GM18505 (cell line): ENCODE results near the gene SRSF4.
A peak's percentile ranks its signal among the peaks of the same experiment; 100 is the strongest.
"Not testable (repeated sequence)": the region's sequence is repeated elsewhere in the genome, so short reads cannot be mapped to it uniquely, and the experiment has no call there.

Experiments
- ATAC-seq: cut with Tn5 transposase; IDR thresholded peaks from one replicate; pipeline ENCODE4 v1.9.1; 2021; ENCODE audit not compliant: unreplicated experiment
- POLR2A ChIP-seq: IDR thresholded peaks from 4 replicates; pipeline ENCODE4 v1.6.1; 2011; ENCODE audit warnings: borderline replicate concordance; ENCODE audit not compliant: insufficient read depth, insufficient read length; ENCODE audit errors: extremely low read depth

The SRSF4 gene

DNA sequence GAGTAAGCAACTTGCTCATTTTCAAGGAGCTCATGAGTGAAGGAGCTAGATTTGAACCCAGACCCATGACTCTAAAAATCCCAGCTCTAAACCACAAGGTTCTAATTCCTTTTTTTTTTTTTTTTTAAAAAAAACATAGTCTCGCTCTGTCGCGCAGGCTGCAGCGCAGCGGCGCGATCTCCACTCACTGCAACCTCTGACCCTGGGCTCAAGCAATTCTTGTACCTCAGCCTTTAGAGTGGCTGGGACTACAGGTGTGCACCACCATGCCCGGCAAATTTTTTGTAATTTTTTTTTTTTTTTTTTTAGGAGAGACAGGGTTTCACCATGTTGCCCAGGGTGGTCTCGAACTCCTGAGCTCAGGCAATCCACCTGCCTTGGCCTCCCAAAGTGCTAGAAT lies 13.8 kb downstream of the SRSF4 start:
- ATAC-seq = no peak
- no peak for TF ChIP-seq POLR2A

DNA sequence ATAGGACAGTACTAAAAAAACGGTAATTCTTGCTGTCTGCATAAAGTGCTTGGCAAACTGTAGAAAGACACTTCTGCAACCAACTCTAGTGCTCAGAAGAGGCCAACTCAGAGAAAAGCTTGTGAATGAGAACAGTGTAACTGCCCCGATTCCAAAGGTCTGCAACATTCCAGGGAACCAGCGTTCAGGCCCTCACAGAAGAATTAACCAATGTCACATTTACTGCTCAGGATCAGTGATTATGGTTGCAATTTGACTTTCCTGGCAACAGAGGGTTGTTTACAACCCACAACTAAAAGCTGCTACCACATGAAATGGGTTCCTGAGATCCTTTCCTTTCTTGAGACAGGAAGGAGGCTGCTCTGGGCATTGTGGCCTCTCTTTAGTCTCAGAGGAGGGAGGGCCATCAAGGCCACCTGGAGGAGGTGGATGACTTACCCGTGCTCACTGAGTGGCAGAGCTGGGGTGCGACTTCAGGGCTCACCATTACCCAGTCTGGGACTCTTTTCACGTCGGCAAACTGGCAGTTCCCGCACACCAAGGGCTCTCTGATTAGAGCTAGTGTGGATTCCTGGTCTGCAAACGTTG lies 15.3 kb downstream of the SRSF4 start:
- TF ChIP-seq POLR2A = peak; percentile 23
- ATAC-seq = no peak

DNA sequence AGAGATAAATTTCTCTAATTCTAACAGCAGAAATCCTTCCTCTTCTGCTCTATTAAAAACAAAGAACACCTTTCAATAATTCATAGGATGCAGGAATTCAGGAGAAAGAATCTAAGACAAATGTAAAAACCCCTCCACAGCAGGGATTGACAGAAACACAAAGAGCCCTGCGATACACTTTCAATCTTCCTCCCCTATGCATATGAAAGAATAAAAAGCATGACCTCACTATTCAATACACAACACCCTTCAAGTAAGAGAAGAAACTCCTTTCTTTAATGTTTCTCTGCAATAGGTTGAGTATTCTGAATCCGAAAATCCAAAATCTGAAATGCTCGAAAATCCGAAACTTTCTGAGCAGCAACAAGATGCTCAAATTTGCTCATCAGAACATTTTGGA lies 17.1 kb downstream of the SRSF4 start:
- no peak for TF ChIP-seq POLR2A
- no peak for ATAC-seq

DNA sequence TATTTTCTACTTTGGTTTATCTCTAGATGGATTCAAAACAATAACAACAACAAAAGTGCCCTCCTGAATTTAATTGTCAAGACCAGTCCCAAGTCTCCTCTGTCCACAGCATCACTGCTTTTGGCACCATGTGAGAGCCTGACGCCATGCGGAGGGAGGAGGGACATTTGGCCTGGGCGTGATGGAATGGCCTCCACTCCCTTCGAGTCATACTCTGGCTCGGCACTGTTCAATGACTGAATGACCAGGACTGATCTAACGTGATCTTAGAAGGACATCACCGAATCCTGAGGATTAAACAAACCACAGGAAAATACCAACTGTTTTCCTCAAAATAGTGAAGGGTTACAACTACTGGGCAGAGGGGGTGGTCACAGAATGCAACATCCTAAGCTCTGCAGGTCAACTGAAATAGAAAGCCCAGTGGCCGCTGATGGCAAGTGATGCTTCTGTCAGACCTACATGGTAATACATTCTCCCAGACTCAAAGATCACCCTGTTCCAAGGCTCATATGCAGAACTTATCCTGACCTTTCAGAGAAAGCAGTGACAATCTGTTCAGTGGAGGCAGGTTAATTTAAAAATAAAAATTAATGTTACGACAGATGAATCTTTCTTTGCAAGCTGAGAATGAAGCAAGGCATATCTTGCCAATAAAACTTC lies 19.1 kb downstream of the SRSF4 start:
- ATAC-seq = no peak
- no peak for TF ChIP-seq POLR2A

DNA sequence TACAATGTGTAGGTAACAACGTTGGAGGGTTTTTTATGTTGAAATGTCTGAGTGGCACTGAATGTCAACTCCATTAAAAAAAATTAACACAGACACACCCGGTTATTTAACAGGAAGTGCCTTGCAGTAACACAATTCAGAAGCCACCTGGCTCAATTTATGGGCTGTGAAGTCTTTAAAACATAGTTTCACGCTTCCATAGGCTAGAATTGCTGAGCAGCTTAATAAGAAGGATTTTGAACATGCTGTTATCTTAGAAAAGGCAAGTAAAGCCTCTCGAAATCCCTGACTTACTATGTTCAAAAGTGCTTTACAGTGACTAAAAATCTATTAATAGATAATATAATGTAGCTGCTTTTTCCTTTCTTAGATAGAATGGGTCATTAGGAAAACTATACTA lies 19.7 kb downstream of the SRSF4 start:
- no peak for ATAC-seq
- TF ChIP-seq POLR2A = no peak

DNA sequence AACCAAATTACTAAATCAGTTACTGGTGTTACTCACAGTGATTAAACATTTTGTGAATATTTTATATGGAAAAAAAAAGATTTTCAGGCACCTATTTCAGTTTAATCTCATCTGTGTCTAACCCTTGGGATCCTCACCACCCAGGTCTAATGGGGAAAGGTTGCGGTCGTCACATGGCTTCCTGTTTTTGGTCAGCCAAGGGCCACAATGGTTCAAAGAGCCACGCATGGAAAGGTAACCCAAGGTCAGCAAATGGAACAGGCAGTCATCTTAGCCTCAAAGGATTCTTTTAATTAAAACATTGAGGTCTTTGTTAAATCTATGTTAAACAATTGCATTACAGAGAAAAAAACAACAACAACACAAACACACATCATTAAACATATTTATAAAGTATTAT lies 21.9 kb downstream of the SRSF4 start:
- ATAC-seq = no peak
- no peak for TF ChIP-seq POLR2A

DNA sequence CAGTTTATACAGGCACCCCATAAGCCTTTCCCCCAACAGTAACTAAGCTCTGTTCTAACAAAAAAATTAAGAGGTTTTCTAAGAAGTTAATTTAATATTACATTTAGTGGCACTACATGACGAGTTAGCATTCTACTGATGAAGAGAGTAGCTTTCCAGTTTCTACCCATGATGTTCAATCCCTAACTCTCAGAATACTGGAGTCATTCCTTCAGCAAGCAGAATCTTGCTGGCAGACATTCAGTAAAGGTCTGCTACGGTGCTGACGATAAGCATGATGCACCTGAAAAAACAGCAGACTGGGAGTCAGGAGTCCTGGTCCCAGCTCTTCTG lies 24.5 kb downstream of the SRSF4 start:
- no peak for TF ChIP-seq POLR2A
- ATAC-seq = no peak

DNA sequence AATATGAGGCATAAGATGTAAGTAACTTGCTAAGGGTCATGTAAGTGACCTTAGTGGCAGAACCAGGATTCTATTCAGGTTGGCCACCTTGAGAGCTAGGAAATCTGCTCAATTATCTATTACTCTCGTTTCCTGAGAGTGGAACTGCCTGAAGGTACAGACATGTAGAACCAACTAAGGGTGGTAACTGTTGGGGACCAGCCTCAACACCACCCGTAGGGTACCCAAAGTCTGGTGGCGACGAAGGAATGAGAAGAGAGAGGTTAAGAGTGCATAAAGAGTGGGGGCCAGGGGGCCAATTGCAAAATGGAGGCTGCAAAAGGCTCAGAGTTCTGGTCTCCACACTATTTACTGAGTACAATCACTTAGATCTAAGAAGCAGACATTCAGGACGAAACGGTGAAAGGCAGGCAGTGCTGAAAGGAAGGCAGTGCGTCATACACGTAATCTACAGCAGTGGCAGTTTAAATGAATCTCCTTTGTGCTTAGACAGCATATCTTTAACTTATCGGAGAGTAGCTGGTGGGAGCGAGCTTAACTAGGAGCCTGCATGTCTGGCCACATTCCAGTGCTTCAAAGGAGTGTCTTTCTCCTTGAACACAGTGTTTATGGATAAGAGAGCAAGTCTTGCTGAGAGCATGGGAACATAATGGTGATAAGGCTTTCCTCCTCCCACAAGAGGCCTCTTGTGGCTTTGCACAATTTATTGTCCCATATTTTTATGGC lies 25.0 kb downstream of the SRSF4 start:
- TF ChIP-seq POLR2A = no peak

DNA sequence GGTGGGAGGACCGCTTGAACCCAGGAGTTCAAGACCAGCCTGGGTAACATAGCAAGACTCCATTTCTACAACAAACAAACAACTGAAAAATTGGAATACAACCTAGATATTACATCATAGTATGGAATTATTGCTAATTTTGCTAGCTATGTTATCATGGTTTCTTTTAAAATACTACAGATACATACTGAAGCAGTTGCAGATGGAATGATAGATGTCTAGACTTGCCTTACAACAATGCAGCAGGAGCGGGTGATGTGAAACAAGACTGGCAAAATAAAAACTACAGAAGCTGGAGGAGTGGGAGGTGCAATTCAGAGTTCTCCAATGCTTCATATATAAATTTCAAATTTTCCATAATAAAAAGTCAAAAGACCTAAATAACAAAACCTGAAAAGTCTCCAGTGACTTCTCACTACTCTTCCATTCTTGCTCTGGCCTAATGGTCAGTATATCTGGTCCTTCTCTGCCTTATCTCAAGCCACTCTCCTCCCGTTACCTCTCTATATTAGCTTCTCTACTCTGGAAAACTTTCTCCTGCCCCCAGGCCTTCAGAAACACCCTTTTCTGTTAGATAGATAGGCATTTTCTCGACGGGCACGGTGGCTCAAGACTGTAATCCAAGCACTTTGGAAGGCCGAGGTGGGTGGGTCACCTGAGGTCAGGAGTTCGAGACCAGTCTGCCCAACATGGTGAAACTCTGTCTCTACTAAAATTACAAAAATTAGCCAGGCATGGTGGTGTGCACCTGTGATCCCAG lies 29.5 kb downstream of the SRSF4 start:
- TF ChIP-seq POLR2A = no peak

More for the DNA sequence above, 25.0 kb downstream of the SRSF4 start:
- ATAC-seq = no peak

DNA sequence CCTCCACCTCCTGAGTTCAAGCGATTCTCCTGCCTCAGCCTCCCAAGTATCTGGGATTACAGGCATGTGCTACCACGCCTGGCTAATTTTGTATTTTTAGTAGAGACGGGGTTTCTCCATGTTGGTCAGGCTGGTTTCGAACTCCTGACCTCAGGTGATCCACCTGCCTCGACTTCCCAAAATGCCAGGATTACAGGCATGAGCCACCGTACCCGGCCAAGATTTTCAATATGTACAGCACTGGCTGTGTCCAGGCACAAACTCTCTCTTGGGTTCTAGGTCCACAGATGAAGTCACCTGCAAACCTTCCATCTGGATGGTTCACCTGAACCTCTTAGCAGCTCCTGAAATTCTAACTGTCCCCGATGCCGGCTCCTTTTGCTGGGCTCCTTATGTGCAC lies 31.4 kb downstream of the SRSF4 start:
- not testable (repeated sequence) for ATAC-seq

More for the DNA sequence above, 29.5 kb downstream of the SRSF4 start:
- ATAC-seq = no peak

DNA sequence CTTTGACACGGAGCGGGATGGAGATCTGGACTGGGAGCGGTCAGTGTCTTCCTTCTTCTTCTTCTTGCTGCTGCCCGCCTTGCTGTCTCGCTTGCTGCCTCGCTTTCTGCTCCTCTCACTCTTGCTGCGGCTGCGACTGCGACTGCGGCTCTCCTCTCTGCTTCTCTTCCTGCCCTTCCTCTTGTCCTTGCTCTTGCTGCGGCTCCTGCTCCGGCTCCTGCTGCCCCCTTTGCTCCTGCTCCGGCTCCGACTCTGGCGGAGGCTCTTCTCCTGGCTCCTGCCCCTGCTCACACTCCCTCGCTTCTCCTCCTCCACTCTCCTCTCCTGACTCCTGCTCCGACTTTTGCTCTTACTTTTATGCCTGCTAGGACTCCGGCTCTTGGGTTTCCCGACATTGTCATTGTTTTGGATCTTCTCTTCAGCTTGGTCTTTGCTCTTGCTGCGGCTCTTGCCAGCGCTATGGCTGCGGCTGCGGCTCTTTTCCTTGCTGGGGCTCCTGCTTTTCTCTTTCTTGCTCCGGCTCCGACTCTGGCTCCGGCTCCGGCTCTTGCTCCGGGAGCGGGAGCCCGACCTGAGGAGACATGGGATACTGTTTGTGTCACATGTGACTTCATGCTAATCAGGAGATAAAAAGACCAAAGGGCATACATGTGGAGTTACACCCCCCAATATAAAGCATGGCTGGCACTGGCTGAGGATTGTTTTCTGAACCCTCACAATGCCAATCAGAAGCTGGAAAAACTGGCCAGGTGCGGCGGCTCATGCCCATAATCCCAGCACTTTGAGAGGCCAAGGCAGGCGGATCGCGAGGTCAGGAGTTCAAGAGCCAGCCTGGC lies 32.8 kb downstream of the SRSF4 start:
- no peak for ATAC-seq
- no peak for TF ChIP-seq POLR2A

DNA sequence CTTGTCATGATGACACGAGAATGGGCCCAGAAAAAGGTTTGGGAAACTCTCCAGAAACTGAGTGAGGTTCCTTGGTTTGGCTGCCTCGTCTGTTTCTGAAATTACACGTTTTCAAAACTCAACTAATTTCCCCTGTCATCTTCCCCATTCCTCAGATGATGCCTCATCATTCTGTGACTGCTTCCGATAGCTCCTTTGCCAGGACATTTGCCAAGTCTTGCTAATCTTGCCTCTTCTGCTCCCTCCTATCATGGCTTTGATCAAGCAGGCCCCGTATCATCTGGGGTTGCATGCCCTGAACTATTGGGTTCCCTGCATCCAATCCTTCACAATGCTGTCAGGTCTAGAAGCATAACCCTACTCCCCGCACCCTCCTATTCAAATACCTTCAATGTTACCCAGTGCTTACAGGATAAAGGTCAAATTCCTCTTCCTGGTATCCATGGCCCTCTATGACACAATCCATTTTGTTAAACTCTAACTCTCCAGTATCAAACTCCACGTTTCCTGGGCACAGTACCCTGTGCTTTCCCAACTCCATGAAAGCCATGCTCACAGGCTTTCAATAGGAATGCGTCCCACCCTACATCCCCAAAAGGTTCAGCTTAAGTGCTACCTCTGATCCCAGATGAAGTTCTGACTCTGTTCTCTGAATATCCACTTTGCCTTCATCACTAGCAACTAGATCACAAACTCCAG lies 35.8 kb downstream of the SRSF4 start:
- no peak for TF ChIP-seq POLR2A
- no peak for ATAC-seq
